Loucy (cell line): ENCODE data around the gene CYP27A1.

Experiments used
- H2AFZ ChIP-seq: fragments of 200-600 bp; sonication (generic); 2 replicates; pipeline ENCODE4 v1.6.0; 2016; ENCODE audit warnings: antibody characterized with exemption, mild to moderate bottlenecking, low read length, moderate library complexity
- H3F3A ChIP-seq: fragments of 200-600 bp; 2 replicates; pipeline ENCODE4 v1.6.0; 2016; ENCODE audit warnings: antibody characterized with exemption, low read depth, mild to moderate bottlenecking
- H3K27me3 ChIP-seq: fragments of 200-600 bp; sonication (generic); 2 replicates; pipeline ENCODE4 v1.6.1; 2014; ENCODE audit warnings: low read length, mild to moderate bottlenecking; ENCODE audit not compliant: insufficient read depth, poor library complexity, severe bottlenecking
- H3K36me3 ChIP-seq: fragments of 200-600 bp; sonication (generic); 2 replicates; pipeline ENCODE4 v1.6.1; 2016; ENCODE audit warnings: low read length; ENCODE audit not compliant: insufficient read depth
- H3K4me1 ChIP-seq: fragments of 200-600 bp; sonication (generic); 2 replicates; pipeline ENCODE4 v1.5.1; 2014; ENCODE audit warnings: low read length, mild to moderate bottlenecking; ENCODE audit not compliant: insufficient read depth, poor library complexity, severe bottlenecking
- H3K4me2 ChIP-seq: fragments of 200-600 bp; sonication (generic); 2 replicates; pipeline ENCODE4 v1.6.0; 2014; ENCODE audit warnings: antibody characterized with exemption, low read length, low read depth, mild to moderate bottlenecking; ENCODE audit not compliant: poor library complexity, severe bottlenecking
- H3K4me3 ChIP-seq: fragments of 200-600 bp; sonication (generic); 2 replicates; pipeline ENCODE4 v1.5.1; 2014; ENCODE audit warnings: low read length, mild to moderate bottlenecking, mixed read lengths; ENCODE audit not compliant: poor library complexity, severe bottlenecking
- H3K79me2 ChIP-seq: fragments of 200-600 bp; sonication (generic); 2 replicates; pipeline ENCODE4 v1.6.1; 2014; ENCODE audit warnings: low read length; ENCODE audit not compliant: insufficient read depth
- H3K9ac ChIP-seq: fragments of 200-600 bp; sonication (generic); 2 replicates; pipeline ENCODE4 v1.6.0; 2014; ENCODE audit warnings: mild to moderate bottlenecking, low read depth, low read length, moderate library complexity; ENCODE audit not compliant: poor library complexity, severe bottlenecking
- H3K9me2 ChIP-seq: fragments of 200-600 bp; sonication (generic); replicated peaks from 2 replicates; pipeline ENCODE4 v1.6.1; 2016; ENCODE audit warnings: low read depth, low read length, mixed read lengths
- H3K9me3 ChIP-seq: fragments of 200-600 bp; sonication (generic); 2 replicates; pipeline ENCODE4 v1.6.1; 2014; ENCODE audit warnings: mild to moderate bottlenecking, antibody characterized with exemption, low read length, low read depth; ENCODE audit not compliant: insufficient read depth
- H4K20me1 ChIP-seq: fragments of 200-600 bp; sonication (generic); 2 replicates; pipeline ENCODE4 v1.6.0; 2014; ENCODE audit warnings: antibody characterized with exemption, low read length, mild to moderate bottlenecking; ENCODE audit not compliant: insufficient read depth, poor library complexity, severe bottlenecking
- EZH2phosphoT487 ChIP-seq: fragments of 200-600 bp; IDR thresholded peaks from 2 replicates; pipeline ENCODE4 v1.6.1; 2018; ENCODE audit warnings: antibody characterized with exemption, mild to moderate bottlenecking, moderate library complexity, borderline replicate concordance
- TF ChIP-seq, protein P1 (sequence below): fragments of 200-600 bp; sonication (generic); conservative IDR thresholded peaks from 2 replicates; pipeline ENCODE4 v1.5.1; 2014; ENCODE audit warnings: mild to moderate bottlenecking, antibody characterized with exemption, low read length

The CYP27A1 gene

DNA sequence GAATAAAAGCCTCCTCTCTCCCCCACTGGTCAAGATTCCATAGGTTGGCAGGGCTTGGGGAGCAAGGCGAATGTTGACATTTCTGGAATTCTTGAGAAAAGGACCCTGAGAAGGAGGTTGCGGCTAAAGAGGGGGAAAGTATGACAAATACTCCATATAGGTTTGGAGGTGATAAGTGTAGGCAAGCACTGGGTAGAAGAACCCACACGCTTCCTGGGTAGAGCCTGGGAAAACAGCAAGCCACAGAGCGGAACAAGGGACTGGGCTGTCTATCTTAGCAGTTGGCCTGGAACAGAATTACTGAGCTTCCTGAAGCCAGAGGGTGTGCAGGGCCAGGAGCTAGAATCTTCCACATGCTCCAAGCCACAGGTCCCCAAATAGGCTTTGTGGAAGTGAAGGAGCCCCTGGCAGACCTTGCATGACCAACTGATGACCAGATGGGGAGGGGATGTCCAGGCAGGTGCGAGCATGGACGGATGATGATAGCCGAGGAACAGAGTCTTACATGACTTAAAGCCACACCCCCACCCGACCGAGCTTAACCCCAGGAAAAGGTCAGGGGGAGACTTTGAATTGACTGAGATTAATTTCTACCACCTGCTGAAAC lies 39.8 kb downstream of the CYP27A1 start:
- Histone ChIP-seq H3K4me1 (no peaks in the 10 kb centered on the region), H3K9me2 (no peaks in the 10 kb centered on the region), H3K27me3 (no peaks in the 10 kb centered on the region), H3K79me2 (no peaks in the 10 kb centered on the region), H3K9ac (no peak overlapping the region), H4K20me1 (no peaks in the 10 kb centered on the region), H3F3A (no peaks in the 10 kb centered on the region), H3K4me2 (no peak overlapping the region), H3K36me3 (no peaks in the 10 kb centered on the region), H3K4me3 (no peak overlapping the region), H3K9me3 (no peaks in the 10 kb centered on the region), H2AFZ (no peak overlapping the region)
- no peak for TF ChIP-seq EZH2phosphoT487
- TF ChIP-seq, protein P1, sequence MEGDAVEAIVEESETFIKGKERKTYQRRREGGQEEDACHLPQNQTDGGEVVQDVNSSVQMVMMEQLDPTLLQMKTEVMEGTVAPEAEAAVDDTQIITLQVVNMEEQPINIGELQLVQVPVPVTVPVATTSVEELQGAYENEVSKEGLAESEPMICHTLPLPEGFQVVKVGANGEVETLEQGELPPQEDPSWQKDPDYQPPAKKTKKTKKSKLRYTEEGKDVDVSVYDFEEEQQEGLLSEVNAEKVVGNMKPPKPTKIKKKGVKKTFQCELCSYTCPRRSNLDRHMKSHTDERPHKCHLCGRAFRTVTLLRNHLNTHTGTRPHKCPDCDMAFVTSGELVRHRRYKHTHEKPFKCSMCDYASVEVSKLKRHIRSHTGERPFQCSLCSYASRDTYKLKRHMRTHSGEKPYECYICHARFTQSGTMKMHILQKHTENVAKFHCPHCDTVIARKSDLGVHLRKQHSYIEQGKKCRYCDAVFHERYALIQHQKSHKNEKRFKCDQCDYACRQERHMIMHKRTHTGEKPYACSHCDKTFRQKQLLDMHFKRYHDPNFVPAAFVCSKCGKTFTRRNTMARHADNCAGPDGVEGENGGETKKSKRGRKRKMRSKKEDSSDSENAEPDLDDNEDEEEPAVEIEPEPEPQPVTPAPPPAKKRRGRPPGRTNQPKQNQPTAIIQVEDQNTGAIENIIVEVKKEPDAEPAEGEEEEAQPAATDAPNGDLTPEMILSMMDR, result no peak

DNA sequence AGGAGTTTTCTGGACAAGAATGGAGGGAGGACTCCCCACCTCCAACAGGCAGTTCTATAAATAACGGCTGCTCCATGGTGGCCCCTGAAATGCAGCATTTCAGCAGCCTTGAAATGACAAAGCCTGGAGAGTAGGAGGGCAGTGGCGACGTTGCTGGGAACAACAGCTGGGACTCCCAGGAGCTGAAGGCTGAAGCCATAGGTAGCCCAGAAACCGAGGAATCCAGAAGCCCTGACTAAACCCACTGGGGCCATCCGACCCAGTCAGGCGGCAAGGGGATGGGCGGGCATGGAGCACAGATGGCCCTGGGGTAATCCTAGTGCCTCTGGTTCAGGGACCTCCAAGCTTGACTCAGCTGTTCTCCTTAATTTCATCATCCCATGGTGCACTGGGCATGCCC lies 40.7 kb downstream of the CYP27A1 start:
- Histone ChIP-seq H3K9ac (no peak overlapping the region), H2AFZ (no peak overlapping the region), H3K9me2 (no peaks in the 10 kb centered on the region), H3K36me3 (no peaks in the 10 kb centered on the region), H3K79me2 (no peaks in the 10 kb centered on the region), H3K4me1 (no peaks in the 10 kb centered on the region), H3K4me2 (no peak overlapping the region), H3K27me3 (no peaks in the 10 kb centered on the region), H4K20me1 (no peaks in the 10 kb centered on the region), H3K9me3 (no peaks in the 10 kb centered on the region), H3F3A (no peaks in the 10 kb centered on the region), H3K4me3 (no peak overlapping the region)
- no peak for TF ChIP-seq EZH2phosphoT487
- TF ChIP-seq, protein P1, result no peak

DNA sequence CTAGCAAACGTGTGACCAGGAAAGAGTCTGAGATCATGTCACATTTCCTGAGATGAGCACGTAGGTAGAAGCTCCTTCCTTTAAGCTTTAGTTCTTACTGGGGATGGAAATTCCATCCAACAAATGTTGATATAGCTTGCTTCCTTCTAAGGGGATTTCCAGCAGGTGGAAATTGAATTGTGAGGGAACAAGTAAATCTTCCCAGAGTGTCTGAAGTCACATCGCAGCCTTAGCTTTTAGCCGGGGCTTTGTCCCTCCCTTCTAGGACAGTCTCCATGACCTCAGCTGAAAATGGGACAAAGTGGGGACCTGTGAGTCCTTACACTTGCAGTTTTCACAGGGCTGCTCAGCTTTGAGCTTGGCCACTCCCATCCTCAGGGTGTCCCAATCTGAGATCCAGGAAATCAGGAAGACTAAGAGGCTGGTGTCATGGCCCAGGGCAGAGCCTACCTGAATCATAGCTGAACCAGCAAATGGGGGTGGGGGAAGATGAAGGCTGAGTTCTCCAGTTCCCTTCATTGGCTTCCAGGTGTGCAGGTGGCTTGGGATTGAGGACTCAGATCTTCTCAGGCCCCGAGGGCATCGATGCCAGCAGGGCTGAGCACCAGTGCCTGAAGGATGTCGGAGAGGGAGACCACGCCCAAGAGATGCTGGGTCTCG lies 41.4 kb downstream of the CYP27A1 start:
- H3K27me3 ChIP-seq, result no peaks in the 10 kb centered on the region
- no peaks in the 10 kb centered on the region for H3K79me2 ChIP-seq
- no peak overlapping the region for H3K4me2 ChIP-seq
- H3K9ac ChIP-seq, result no peak overlapping the region
- TF ChIP-seq, protein P1, result no peak
- TF ChIP-seq EZH2phosphoT487, result no peak
- H3K9me3 ChIP-seq, result no peaks in the 10 kb centered on the region
- no peak overlapping the region for H3K4me3 ChIP-seq
- no peaks in the 10 kb centered on the region for H3K36me3 ChIP-seq
- no peaks in the 10 kb centered on the region for H3K9me2 ChIP-seq
- H3K4me1 ChIP-seq, result no peaks in the 10 kb centered on the region
- H2AFZ ChIP-seq, result no peak overlapping the region
- H3F3A ChIP-seq, result no peaks in the 10 kb centered on the region
- H4K20me1 ChIP-seq, result no peaks in the 10 kb centered on the region
